HG03457 (cell line): Measurements from ENCODE around the gene ADA.

Experiments
- ATAC-seq: cut with Tn5 transposase; IDR thresholded peaks from one replicate; pipeline ENCODE4 v1.9.1; 2021; ENCODE audit warnings: moderate number of reproducible peaks; ENCODE audit not compliant: unreplicated experiment

Gene ADA

GRCh38 chr20:44646023-44646640, 5.4 kb downstream of the ADA start:
- ATAC-seq: no peak

DNA sequence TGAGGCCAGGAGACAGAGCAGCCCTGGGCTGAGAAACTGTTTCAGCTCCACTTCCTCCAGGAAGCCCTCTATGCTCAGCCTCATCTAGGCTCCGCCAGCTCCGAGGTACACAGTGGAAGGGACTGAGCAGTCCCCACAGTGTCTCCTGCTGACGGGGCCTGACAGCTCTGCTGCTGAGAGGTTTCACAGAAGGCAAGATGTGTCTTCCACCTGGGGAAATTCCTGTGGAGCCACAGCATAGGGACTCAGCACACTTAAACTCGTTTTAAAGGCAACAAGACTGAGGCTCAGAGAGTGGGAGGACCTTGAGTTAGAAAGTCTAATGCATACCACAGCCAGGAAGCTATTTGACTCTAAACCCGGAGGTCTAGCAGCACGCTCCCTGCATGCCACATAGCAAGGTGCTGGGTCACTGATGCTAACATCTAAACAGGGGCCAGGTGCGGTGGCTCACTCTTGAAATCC, 6.8 kb downstream of the ADA start:
- no peak for ATAC-seq

DNA sequence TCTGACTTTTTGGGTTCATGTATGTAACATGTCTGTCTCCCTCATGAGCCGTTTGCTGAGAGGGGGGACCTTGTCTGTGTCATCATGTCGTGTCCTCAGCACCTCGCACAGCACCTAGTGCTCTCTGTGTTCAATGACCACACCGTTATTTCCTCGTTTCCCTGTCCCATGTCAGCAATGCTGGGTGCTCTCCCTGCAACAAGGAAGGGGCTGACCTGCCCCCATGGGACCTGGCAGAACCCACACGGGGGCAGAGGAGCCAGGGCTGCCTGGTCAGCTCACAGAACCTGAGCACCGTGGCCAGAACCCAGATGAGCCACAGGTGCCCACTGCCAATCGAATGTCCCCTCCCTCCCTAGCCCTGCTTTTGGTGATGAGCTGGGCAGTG, 7.3 kb downstream of the ADA start:
- no peak for ATAC-seq

GRCh38 chr20:44643596-44644229, 7.8 kb downstream of the ADA start:
- ATAC-seq: no peak

GRCh38 chr20:44643154-44643519, 8.4 kb downstream of the ADA start:
- ATAC-seq: no peak

GRCh38 chr20:44642203-44643153, 9.0 kb downstream of the ADA start:
- no peak for ATAC-seq

DNA sequence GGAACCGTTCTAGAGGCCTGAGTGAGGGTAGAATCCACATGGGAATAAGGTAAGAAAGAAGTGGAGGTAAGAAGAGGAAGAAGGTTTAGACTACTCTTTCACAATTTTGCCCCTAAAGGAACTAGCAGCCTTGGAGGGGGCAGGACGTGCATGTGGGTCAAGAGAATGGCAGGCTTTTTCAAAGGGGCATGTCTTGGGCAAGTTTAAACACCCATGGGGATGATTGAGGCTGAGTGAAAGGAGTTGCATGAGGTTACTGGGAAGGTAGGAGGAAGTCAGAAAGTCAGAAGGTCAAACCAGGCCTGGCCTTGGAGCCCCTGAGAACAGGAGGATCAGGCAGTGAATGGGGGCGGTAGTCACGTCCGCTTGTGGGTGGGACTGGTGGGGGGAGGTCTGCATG, 10.2 kb downstream of the ADA start:
- ATAC-seq: no peak

DNA sequence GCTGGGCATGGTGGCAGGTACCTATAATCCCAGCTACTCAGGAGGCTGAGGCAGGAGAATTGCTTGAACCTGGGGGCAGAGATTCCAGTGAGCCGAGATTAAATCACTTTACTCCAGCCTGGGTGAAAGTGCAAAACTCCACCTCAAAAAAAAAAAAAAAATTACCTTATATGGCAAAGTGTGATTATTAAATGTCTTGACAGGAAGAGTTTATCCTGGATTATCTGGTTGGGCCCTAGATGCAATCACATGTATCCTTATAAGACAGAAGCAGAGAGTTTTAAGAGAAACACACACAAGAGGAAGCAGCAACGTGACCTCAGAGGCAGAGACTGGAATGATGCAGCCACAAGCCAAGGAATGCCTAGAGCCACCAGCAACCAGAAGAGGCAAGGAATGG, 11.0 kb downstream of the ADA start:
- no peak for ATAC-seq

DNA sequence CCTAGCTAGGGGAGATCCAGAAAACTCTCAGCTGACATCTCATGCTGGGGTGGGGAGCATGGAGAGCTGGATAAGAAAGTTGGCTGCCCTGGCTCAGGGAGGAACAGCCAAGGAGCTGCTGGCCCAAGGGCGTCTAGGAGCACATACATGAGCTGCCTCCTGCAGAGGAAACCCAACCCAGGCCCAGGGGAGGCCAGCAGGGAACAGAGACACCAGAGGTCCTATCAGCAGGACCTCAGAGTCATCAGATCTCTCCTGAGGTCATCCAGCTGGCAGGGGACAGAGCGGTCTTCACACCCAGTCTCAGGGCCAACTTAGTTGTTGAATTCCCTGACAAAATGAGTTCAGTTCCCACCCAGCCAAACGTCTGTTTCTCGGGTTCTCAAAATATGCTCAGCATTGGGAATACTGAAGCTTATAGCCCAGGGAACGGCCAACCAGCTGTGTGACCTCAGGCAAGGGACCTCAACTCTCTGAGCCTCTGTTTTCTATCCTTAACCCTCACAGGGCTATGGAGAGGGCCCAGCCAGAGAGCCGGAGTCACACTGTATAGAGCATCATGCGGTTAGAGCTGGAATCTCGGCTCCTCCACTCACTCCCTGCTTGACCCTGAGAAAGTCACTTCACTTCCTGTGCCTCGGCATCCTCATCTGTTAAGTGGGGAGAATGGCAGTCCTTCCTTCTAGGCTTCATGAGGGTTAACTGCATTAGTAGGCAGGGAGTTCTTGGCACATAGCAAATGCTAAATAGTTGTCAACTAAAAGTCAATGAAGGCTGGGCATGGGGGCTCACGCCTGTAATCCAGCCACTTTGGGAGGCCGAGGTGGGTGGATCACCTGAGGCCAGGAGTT, 13.8 kb downstream of the ADA start:
- ATAC-seq: no peak

GRCh38 chr20:44637042-44637441, 14.5 kb downstream of the ADA start:
- ATAC-seq: no peak

GRCh38 chr20:44635877-44636276, 15.6 kb downstream of the ADA start:
- ATAC-seq: no peak

DNA sequence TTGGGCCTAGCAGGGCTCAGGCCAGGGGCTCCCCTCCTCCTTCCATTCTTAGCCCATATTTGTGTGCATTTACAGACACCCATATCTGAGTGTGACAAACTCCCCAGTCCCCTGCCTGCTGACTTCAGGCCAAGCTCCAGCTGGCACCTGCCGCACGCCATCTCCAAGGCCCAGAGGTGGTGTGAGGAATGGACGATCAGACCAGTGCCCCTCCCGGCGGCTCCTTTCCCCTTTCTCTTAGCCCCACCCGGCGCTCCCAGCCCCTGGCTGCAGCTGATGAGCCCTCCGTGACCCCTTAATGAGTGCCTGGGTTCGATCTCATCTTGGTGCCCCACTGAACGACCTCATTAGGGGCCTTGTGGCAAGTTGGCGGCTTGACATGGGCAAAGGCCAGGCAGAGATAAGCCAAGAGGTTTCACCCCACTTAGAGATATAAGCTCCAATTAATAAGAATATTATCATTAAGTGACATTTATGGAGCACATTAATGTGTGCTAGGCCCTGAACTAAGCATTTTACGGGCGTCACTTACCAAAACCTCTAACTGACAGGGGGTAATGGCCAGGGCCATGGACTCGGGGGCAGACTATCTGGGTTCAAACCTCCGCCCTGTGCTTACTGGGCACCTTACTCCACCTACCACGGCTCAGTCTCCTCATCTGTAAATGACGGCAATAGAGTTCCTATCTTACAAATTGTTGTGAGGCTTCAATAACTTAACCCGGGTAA, 17.5 kb downstream of the ADA start:
- ATAC-seq: no peak

GRCh38 chr20:44633187-44633810, 18.2 kb downstream of the ADA start:
- no peak for ATAC-seq

GRCh38 chr20:44632103-44632752, 19.3 kb downstream of the ADA start:
- no peak for ATAC-seq

DNA sequence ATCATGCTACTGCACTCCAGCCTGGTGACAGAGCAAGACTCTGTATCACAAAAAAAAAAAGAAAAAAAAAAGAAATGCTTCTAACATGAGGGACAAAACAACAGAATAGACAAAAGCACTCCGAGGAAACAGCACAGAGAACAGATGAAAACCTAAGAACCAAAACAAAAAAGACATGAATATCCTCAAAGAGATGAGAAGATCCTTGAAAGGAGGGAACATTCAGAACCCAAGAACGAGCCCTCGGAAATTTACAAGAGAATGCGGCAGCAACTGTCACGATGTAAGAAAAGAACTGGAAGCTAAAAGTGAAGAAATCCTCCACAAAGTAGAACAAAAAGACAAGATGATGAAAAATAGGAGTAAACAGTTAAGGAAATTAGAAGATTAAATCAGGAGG, 21.2 kb downstream of the ADA start:
- no peak for ATAC-seq

- ATAC-seq: no peak
These were observed 22.0 kb downstream of the ADA start for GRCh38 chr20:44629542-44629941.

GRCh38 chr20:44629017-44629385, 22.5 kb downstream of the ADA start:
- no peak for ATAC-seq

- no peak for ATAC-seq
These were observed 24.0 kb downstream of the ADA start for GRCh38 chr20:44627364-44628010.

GRCh38 chr20:44626278-44626677, 25.2 kb downstream of the ADA start:
- ATAC-seq: no peak
